Measurements from ENCODE around the gene URM1. TPM values are rescaled to one million over a fixed set of nuclear protein-coding genes. Genes with fewer than 3 reads are reported as not detected.

Gene URM1
- total and polyA plus RNA-seq, 2 experiments from 2014 or later = 48.0 to 71.0 TPM

DNA sequence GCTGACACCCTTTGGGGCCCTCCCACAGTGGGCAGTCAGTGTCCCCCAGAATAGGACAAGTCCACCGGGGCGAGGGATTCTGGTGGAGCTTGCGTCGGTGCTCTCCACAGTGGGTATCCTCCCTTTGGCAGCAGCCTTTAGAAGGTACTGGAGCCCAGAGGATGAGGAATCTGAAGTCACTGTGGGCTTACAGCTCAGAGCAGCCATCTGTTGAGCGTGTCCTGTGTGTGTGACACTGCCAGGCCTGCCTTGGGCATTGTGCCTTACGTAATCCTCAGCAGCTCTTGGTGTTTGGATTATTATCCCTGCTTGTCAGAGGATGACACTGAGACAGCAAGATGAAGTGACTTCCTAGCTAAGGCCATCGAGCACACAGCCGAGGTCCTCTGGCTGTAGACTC is 12.6 kb downstream of the URM1 start:
- Histone ChIP-seq H3K27ac (no peak overlapping the region), H3K36me3 (peaks cover 14% of the 10 kb centered on the region), H3K9me3 (ENCODE audit: low read depth) (no peaks in the 10 kb centered on the region), H3K4me1 (ENCODE audit: low read depth) (no peaks in the 10 kb centered on the region), H3K27me3 (no peaks in the 10 kb centered on the region), H3K4me3 (no peak overlapping the region)
- TF ChIP-seq, protein P1, sequence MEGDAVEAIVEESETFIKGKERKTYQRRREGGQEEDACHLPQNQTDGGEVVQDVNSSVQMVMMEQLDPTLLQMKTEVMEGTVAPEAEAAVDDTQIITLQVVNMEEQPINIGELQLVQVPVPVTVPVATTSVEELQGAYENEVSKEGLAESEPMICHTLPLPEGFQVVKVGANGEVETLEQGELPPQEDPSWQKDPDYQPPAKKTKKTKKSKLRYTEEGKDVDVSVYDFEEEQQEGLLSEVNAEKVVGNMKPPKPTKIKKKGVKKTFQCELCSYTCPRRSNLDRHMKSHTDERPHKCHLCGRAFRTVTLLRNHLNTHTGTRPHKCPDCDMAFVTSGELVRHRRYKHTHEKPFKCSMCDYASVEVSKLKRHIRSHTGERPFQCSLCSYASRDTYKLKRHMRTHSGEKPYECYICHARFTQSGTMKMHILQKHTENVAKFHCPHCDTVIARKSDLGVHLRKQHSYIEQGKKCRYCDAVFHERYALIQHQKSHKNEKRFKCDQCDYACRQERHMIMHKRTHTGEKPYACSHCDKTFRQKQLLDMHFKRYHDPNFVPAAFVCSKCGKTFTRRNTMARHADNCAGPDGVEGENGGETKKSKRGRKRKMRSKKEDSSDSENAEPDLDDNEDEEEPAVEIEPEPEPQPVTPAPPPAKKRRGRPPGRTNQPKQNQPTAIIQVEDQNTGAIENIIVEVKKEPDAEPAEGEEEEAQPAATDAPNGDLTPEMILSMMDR (IDR thresholded peaks at IDR 0.05; ENCODE audit: low read depth, low read length) = no peak
- DNase-seq (ENCODE audit: low read depth in 1 of 2, low spot score in 1 of 2) = no peak

DNA sequence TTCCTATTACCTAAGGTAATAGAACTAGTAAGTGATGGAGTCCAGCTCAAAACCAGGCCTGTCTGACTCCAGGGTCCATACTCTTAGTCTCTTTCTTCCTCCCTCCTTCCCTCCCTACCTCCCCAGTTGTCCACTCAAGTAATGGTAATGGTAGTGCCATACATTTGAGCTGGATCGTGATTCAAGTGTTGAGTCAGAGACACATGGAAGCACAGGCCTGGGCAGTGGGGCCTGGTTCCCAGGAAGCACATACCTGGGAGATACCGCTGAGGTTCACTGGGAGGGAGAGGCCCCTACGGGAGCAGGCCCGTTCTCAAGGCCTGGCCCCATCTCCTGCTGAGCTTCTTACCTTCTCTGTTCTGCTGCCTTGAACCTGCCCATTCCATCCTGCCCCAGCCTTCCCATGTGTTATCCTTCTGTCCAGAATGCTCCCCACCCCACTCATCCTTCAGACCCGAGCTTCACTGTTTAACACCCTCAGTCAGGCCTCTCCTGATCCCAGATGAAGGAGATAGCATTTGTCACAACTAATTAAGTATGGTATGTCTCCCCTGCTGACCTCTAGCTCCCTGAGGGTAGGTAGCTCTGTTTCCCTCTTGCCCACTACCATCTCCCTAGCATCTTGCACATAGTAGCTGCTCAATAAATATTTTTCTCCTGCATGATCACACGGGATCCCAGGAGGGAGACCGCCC is 13.8 kb downstream of the URM1 start:
- DNase-seq (ENCODE audit: low read depth in 1 of 2, low spot score in 1 of 2) = no peak
- Histone ChIP-seq H3K36me3 (peaks cover 13% of the 10 kb centered on the region), H3K9me3 (ENCODE audit: low read depth) (no peaks in the 10 kb centered on the region), H3K4me1 (ENCODE audit: low read depth) (peaks cover 9% of the 10 kb centered on the region), H3K4me3 (no peak overlapping the region), H3K27me3 (peaks cover 2% of the 10 kb centered on the region), H3K27ac (no peak overlapping the region)
- TF ChIP-seq, protein P1 (IDR thresholded peaks at IDR 0.05; ENCODE audit: low read depth, low read length) = no peak

DNA sequence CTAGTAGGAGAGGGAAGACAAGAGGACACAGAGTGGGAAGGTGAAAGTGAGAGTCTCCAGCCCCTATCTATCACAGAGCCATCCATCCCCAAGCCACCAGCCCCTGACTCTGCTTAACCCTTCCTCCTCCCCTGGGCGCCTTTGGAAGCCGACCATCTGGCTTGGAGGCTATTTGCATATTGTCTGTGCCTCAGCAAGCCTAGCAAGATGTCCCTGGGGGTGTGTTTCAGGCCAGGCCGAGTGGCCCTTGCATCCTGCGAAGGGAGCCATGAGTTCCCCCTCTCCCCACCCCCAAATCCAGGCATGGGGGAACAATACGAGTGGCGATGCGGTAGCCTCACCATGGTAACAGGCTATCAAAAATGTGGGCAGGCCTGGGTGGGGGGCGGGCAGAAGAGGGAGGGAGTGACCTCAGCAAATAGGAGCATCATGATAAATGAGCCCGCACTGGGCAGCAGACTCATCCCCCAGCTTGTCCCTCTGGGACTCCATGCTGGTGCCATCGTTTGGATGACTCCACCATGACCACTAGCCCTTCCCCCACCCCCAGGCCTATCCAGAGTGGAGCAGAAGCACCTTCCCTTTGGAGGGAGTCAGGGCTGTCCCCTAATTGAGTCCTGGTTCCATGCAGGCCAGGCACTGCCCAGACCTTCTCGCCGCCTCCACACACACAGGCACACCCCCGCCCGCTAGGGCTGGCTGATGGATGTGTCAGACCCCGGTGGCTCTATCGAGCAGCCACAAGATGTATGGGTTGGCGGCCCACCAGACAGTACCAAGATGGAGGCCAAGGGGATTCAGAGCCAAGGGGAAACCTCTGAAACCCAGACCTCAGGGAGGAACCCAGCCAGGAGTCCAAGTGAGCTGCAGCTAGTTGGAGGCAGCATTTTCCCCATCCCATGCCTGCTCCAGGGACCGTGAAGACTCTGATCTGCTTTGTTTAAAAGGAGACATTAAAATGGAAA is 14.6 kb downstream of the URM1 start:
- Histone ChIP-seq H3K27me3 (peaks cover 10% of the 10 kb centered on the region), H3K27ac (no peak overlapping the region), H3K4me3 (no peak overlapping the region), H3K9me3 (ENCODE audit: low read depth) (no peaks in the 10 kb centered on the region), H3K36me3 (peaks cover 13% of the 10 kb centered on the region), H3K4me1 (ENCODE audit: low read depth) (peaks cover 12% of the 10 kb centered on the region)
- TF ChIP-seq, protein P1 (IDR thresholded peaks at IDR 0.05; ENCODE audit: low read depth, low read length) = no peak
- DNase-seq (ENCODE audit: low read depth in 1 of 2, low spot score in 1 of 2) = no peak

DNA sequence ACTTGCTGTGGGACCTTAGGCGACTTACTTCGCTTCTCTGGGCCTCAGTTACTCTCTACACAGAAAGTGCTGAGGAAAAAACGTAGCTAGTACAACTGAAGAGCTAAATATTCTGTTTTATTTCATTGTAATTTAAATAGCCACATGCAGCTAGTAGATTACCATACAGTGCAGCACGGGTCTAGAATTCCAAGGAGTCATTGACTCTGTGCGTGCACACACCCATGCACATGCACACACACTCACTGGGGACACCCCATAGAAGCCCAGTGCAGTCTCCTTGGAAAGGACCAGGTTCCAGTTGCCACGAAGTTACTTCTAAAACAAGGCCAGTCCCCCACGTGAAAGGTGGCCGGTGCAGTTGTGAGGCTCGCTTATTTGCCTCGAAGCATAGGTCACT is 17.0 kb downstream of the URM1 start:
- peaks cover 20% of the 10 kb centered on the region for H3K4me1 ChIP-seq (ENCODE audit: low read depth)
- H3K27ac ChIP-seq = no peak overlapping the region
- peaks cover 13% of the 10 kb centered on the region for H3K36me3 ChIP-seq
- no peak overlapping the region for H3K4me3 ChIP-seq
- peaks cover 34% of the 10 kb centered on the region for H3K27me3 ChIP-seq
- TF ChIP-seq, protein P1 (IDR thresholded peaks at IDR 0.05; ENCODE audit: low read depth, low read length) = no peak
- H3K9me3 ChIP-seq (ENCODE audit: low read depth) = no peaks in the 10 kb centered on the region
- no peak for DNase-seq (ENCODE audit: low read depth in 1 of 2, low spot score in 1 of 2)

DNA sequence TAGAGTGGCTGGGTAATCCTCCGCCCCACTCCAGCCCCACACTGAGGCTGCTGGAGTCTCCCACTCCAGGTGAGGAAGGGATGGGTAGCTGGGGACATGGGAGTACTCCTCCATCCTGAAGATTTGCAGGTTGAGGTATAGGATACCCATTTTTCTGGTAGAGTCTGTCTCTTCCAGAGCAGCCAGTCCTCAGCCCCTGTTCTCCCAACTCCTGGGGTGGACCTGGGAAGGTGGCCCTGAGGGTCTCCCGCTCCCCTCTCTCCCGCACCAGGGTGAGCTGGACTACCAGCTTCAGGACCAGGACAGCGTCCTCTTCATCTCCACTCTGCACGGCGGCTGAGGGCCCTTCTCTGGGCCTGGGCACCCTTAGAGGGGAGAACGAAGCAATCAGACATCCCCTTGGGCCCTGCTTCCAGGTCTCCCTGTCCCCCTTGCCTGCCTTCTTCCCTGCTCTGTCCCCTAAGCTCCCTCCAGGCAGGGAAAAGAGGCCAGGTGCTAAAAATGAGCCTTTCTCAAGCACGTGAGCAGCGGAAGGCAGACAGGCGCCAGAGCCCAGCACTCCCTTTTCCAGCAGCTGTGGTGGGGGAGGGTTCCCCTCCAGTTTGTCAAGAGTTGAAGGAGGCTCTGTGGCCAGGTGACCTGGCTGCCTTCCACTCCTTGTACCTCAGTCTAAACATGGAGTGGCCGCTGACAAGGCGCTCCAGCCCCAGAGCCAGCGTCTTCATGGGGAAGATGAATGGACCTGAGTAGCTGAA is 18.4 kb downstream of the URM1 start:
- H3K27me3 ChIP-seq = peaks cover 48% of the 10 kb centered on the region
- H3K36me3 ChIP-seq = peaks cover 13% of the 10 kb centered on the region
- TF ChIP-seq, protein P1 (IDR thresholded peaks at IDR 0.05; ENCODE audit: low read depth, low read length) = no peak
- no peaks in the 10 kb centered on the region for H3K9me3 ChIP-seq (ENCODE audit: low read depth)
- peaks cover 24% of the 10 kb centered on the region for H3K4me1 ChIP-seq (ENCODE audit: low read depth)
- H3K27ac ChIP-seq = no peak overlapping the region
- no peak overlapping the region for H3K4me3 ChIP-seq
- DNase-seq (ENCODE audit: low read depth in 1 of 2, low spot score in 1 of 2) = peak in 1 of 2 donors; percentile 73
